GM19324 (cell line): Measurements from ENCODE around the gene BCAS3.
"Not testable (repeated sequence)": the region's sequence is repeated elsewhere in the genome, so short reads cannot be mapped to it uniquely, and the experiment has no call there.

Experiments used
- ATAC-seq: cut with Tn5 transposase; IDR thresholded peaks from one replicate; pipeline ENCODE4 v1.9.1; 2021; ENCODE audit warnings: mild to moderate bottlenecking, moderate library complexity; ENCODE audit not compliant: unreplicated experiment, low FRiP score

The BCAS3 gene

GRCh38 chr17:61340431-61341209, 663.0 kb downstream of the BCAS3 start:
- ATAC-seq = no peak

- ATAC-seq = no peak
Observed at GRCh38 chr17:61343576-61343975, 665.9 kb downstream of the BCAS3 start.

GRCh38 chr17:61345061-61345460, 667.4 kb downstream of the BCAS3 start:
- no peak for ATAC-seq

- no peak for ATAC-seq
Observed at GRCh38 chr17:61345825-61346666, 668.4 kb downstream of the BCAS3 start.

- ATAC-seq = no peak
Observed at GRCh38 chr17:61349350-61349749, 671.7 kb downstream of the BCAS3 start.

GRCh38 chr17:61351745-61352407, 674.2 kb downstream of the BCAS3 start:
- no peak for ATAC-seq

GRCh38 chr17:61352408-61352770, 674.7 kb downstream of the BCAS3 start:
- ATAC-seq = no peak

- no peak for ATAC-seq
Observed at GRCh38 chr17:61352781-61353491, 675.3 kb downstream of the BCAS3 start.

GRCh38 chr17:61353615-61354014, 676.0 kb downstream of the BCAS3 start:
- ATAC-seq = no peak

- ATAC-seq = no peak
Observed at GRCh38 chr17:61354895-61355874, 677.5 kb downstream of the BCAS3 start.

GRCh38 chr17:61357061-61357460, 679.4 kb downstream of the BCAS3 start:
- ATAC-seq = not testable (repeated sequence)

GRCh38 chr17:61359513-61359912, 681.9 kb downstream of the BCAS3 start:
- not testable (repeated sequence) for ATAC-seq

GRCh38 chr17:61360318-61360943, 682.8 kb downstream of the BCAS3 start:
- ATAC-seq = no peak

GRCh38 chr17:61361084-61361483, 683.4 kb downstream of the BCAS3 start:
- ATAC-seq = no peak

- ATAC-seq = no peak
Observed at GRCh38 chr17:61362396-61362795, 684.7 kb downstream of the BCAS3 start.

GRCh38 chr17:61362852-61363600, 685.4 kb downstream of the BCAS3 start:
- ATAC-seq = no peak

- no peak for ATAC-seq
Observed at GRCh38 chr17:61363601-61364462, 686.2 kb downstream of the BCAS3 start.
